ENCODE results near the gene CYLD.

The CYLD gene
- total RNA-seq: 675 to 803 reads per million in 2 donors

GRCh38 chr16:50741781-50742575 is at the start of gene CYLD:
TSS of gene CYLD (plus strand) at chr16:50742086. CDS start at chr16:50749699, 7,613 bp downstream.
- DNase-seq: peak; percentile 98 to 100 (median 100)

- DNase-seq: no peak
These were observed 49.3 kb upstream of the CYLD start for GRCh38 chr16:50692644-50692998.

DNA sequence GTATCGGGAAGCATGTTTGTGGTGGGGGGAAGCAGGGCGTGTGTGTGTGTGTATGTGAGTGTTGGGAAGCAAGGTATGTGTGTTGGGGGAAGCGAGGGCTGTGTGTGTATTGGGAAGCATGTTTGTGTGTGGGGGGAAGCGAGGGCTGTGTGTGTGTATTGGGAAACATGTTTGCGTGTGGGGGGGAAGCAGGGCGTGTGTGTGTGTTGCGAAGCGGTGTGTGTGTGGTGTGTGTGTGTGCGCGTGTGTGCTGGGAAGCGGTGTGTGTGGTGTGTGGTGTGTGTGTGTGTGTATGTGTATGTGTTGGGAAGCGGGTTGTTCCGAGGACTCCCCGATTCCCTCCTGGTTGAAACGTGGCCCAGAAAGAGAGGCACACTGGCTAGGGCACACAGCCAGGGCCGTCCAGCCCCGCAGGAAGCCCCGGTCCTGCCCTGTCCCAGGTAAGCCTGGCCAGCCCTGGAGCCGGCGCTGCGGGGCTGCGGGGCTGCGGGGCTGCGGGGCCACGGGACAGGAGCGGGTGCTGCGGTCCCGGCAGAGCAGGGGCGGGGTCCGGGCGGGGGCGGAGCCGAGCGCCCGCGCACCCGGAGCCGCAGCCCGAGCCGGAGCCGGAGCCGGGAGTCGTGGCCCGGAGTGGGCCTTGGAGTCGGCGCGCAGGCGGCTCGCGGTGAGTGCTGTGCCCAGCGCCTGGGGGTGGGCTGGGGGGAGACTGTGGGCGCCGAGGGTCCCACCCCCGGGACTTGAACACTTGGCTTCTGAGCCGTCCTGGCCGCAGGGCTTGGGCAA is 48.7 kb upstream of the CYLD start, which contains the start of gene NOD2:
TSS of gene NOD2 (plus strand) at position 608 of the 783 bp plus-strand sequence. CDS start 5,890 bp downstream, outside the sequence.
- peak in 2 of 5 experiments; percentile 34 to 59 for DNase-seq

DNA sequence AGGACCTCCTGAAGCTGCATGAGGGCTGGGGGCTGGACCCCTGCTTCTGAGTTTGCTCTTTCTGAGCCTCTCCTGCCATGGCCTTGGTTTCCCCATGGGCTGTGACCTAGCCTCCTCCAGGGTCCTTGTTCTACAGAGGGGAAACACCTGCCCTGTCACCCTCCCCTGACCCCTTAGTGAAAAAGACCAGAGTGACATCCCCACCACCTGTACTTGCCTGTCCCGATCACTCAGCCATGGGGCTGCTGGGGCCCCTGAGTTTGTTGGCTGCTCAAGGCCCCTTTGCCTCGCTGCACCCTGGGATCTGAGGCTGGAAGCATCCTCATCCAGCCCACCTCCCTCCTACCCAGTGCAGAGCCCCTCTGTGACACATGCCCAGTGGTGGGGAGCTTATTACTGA is 47.7 kb upstream of the CYLD start:
- DNase-seq: no peak

GRCh38 chr16:50695017-50696000 is 46.6 kb upstream of the CYLD start:
- no peak for DNase-seq

- DNase-seq: no peak
These were observed 45.8 kb upstream of the CYLD start for GRCh38 chr16:50696126-50696525.

GRCh38 chr16:50696575-50697420 is 45.1 kb upstream of the CYLD start:
- peak in 3 of 5 experiments; percentile 55 to 92 (median 62) for DNase-seq

GRCh38 chr16:50697421-50697715 is 44.5 kb upstream of the CYLD start:
- no peak for DNase-seq

- DNase-seq: peak in 2 of 5 experiments; percentile 45 to 61
These were observed 43.8 kb upstream of the CYLD start for GRCh38 chr16:50697881-50698767.

DNA sequence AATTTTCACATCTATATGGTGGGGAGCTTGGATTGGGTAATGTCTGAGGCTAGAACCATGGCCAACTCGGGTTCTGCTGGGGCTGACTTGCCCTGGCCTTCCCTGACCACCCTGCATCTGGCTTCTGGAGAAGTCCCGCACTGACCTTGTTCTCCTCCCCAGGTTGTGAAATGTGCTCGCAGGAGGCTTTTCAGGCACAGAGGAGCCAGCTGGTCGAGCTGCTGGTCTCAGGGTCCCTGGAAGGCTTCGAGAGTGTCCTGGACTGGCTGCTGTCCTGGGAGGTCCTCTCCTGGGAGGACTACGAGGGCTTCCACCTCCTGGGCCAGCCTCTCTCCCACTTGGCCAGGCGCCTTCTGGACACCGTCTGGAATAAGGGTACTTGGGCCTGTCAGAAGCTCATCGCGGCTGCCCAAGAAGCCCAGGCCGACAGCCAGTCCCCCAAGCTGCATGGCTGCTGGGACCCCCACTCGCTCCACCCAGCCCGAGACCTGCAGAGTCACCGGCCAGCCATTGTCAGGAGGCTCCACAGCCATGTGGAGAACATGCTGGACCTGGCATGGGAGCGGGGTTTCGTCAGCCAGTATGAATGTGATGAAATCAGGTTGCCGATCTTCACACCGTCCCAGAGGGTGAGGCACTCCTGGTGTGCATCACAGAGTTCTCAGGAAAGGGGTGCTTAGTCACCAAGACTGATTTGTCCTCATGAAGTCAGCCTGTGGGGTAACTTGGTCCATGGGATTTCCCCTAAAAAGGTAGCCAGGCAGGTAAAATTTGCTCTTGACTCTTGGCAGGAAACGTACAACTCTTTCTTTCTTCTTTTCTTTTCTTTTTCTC is 42.3 kb upstream of the CYLD start:
- peak in 2 of 5 experiments; percentile 55 to 83 for DNase-seq

- DNase-seq: no peak
These were observed 39.2 kb upstream of the CYLD start for GRCh38 chr16:50702725-50703124.

DNA sequence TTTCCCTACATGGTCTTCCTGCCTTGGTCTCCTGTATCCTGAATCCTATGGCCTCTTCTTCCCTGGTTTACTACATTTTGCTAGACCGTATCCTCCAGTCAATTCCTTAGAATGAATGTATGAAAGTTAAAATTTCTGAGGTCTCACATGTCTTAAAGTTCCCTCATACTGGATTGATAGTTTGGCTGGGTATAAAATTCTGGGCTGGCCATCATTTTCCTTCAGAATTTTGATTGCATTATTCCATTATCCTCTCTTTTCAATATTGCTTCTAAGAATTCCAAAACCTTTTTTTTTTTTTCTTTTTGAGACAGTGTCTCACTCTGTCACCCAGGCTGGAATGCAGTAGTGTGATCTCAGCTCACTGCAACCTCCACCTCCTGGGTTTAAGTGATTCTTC is 37.6 kb upstream of the CYLD start:
- no peak for DNase-seq

- DNase-seq: peak in 1 of 5 experiments; percentile 75
These were observed 36.3 kb upstream of the CYLD start for GRCh38 chr16:50705436-50706110.

DNA sequence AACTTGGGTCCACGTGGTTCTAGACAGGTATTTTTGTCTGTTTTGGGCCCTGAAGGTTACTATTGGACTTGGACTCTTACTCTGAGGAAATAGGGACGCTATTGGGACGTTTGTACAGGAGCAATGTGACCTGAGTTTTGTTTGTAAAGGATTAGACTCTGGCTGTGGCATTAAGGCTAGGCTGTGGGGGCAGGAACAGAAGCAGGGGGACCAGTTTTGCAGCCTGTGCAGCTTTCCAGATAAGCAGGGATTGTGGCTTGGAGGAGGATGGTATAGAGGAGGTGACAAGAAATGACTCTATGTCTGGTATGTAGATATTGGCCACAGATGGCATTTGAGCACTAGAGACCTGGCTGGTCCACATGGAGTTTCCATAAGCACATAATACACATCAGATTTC is 35.6 kb upstream of the CYLD start:
- DNase-seq: no peak

DNA sequence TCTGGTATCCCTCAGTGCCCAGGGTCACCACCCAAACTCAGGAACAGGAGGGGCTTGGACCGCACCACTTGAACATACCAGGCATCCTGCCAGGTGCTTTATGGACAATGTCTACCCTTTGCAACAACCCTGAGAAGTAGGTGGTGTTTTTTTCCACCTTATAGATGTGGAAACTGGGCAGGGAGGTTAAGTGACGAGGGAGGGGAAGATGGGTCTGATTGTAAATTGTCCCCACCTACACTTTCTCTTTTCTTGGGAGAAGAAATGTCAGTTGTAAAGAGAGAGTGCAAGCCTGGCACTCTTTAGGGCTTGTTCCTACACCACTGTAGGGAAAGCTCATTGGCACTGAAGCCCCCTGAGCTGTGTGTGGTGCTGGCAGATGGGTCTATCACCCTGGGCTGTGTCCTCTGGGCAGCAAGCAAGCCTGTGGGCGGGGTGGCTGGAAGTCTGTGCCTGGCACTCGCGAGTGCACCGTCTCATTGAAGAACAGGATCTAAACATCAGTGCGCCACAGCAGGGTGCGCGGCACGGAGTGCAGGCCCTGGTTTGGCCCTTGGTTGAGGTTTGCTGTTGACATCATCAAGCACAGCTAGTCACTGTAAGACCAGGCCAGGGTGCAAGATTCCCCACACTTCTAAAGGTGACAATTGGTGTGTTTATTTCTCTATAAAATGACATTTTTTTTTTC is 33.4 kb upstream of the CYLD start:
- peak in 1 of 5 experiments; percentile 82 for DNase-seq

DNA sequence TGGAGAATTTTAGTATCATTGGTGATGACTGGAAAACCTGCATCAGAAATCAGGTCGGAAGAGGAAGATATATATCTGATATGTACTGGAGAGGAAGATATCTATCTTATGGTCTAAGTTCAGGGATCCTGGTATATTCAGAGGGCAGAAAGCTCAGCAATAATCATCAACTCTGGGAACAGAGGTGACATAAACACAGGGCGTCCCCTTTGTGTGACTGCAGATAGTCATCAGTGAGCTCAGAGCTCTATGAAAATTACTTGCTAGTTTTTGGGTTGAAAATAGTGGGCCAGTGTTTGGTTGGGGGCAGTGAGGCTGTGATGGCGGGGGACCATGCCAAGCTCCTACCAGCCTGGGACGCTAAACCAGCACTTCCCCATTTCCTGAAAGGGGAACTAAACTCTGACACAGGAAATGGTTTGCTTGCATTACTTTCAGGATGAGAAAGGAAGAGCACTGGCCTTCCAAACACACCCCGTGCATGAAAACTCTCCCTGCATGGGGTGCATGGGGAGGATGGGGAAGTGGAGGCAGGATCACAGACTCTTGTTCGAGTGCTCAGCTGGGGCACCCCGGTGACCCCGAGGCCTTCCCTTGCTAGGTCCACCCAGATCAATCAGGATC is 32.7 kb upstream of the CYLD start:
- DNase-seq: peak in 1 of 5 experiments; percentile 45

GRCh38 chr16:50709980-50710379 is 31.9 kb upstream of the CYLD start:
- DNase-seq: no peak

- no peak for DNase-seq
These were observed 30.8 kb upstream of the CYLD start for GRCh38 chr16:50711040-50711439.
